HCT116 (cell line): ENCODE measurements around the gene ANKS4B. TPM values are rescaled to one million over a fixed set of nuclear protein-coding genes. Genes with fewer than 3 reads are reported as not detected.

Experiments
- ATAC-seq: fragments of 200-7000 bp; cut with Tn5 transposase; 2 replicates; pipeline ENCODE4 v1.9.1; 2020; ENCODE audit warnings: mild to moderate bottlenecking, moderate library complexity
- BruUV-seq: library from RNA; stranded (reverse); fragments of 400-500 nt; replicated peaks from 2 replicates; lab custom pipeline; 2021; lab: Mats Ljungman, UMichigan
- CTCF ChIA-PET: fragments of 300-600 bp; sonication (Branson Sonifier 250); formaldehyde crosslinking; loops from one replicate; lab custom pipeline; 2021; ENCODE audit warnings: antibody characterized with exemption; lab: Charles Lee
- POLR2A ChIA-PET: fragments of 300-600, 350-600 bp; sonication (Branson Sonifier 250); formaldehyde crosslinking; loops from one replicate; lab custom pipeline; 2021; ENCODE audit warnings: antibody characterized with exemption; lab: Charles Lee
- RAD21 ChIA-PET, 2 experiments: fragments of 300-600 bp; sonication (Branson Sonifier 250); formaldehyde crosslinking; loops; one replicate each; lab custom pipeline; 2023; ENCODE audit warnings: low total read pairs in 2 of 2; ENCODE audit not compliant: uncharacterized antibody in 2 of 2, unreplicated experiment in 2 of 2, low non-redundant PET in 1 of 2; lab: Charles Lee
- DNase-seq: peaks from one replicate; pipeline ENCODE4 v3.0.0-alpha.2; 2010; ENCODE audit warnings: low read depth, low spot score
- H2AFZ ChIP-seq: fragments of 200-600 bp; shearing (Covaris generic), sonication (generic); 2 replicates; pipeline ENCODE4 v1.6.1; 2017; ENCODE audit warnings: low read depth, mixed run types, mixed read lengths, antibody characterized with exemption, low read length; ENCODE audit not compliant: poor library complexity, severe bottlenecking
- H3K27ac ChIP-seq: 2 replicates; pipeline ENCODE4 v1.5.1; 2012; ENCODE audit warnings: low read depth, low read length
- H3K27me3 ChIP-seq: fragments of 200-600 bp; sonication (generic); 2 replicates; pipeline ENCODE4 v1.6.1; 2016; ENCODE audit warnings: mixed run types, low read length, mixed read lengths; ENCODE audit not compliant: insufficient read depth
- H3K36me3 ChIP-seq, 2 experiments: fragments of 200-500 bp in 1 of 2; fragments of 200-600 bp in 1 of 2; sonication (Bioruptor generic) in 1 of 2; sonication (generic) in 1 of 2; 2 replicates each; pipeline versions ENCODE4 v1.5.1 to v1.6.1; 2014 to 2016; ENCODE audit warnings: low read length in 2 of 2, inconsistent platforms in 1 of 2, mixed read lengths in 1 of 2, mixed run types in 1 of 2; ENCODE audit not compliant: insufficient read depth in 2 of 2, control insufficient read depth in 1 of 2
- H3K4me1 ChIP-seq, 2 experiments: fragments of 200-600 bp in 1 of 2; sonication (generic) in 1 of 2; 2 replicates each; pipeline versions ENCODE4 v1.5.1 to v1.6.1; 2012 to 2017; ENCODE audit warnings: low read length in 2 of 2, inconsistent platforms in 1 of 2, mild to moderate bottlenecking in 1 of 2, mixed read lengths in 1 of 2, mixed run types in 1 of 2, moderate library complexity in 1 of 2; ENCODE audit not compliant: insufficient read depth in 2 of 2, control insufficient read depth in 1 of 2
- H3K4me2 ChIP-seq: fragments of 200-600 bp; sonication (generic); 2 replicates; pipeline ENCODE4 v1.6.1; 2017; ENCODE audit warnings: mixed run types, low read length, mixed read lengths
- H3K4me3 ChIP-seq, 2 experiments: fragments of 200-600 bp in 1 of 2; sonication (generic) in 1 of 2; replicated peaks in 1 of 2; 2 replicates each; pipeline ENCODE4 v1.5.1; 2011 to 2016; ENCODE audit warnings: low read length in 2 of 2, control low read depth in 1 of 2, low read depth in 1 of 2, mild to moderate bottlenecking in 1 of 2, mixed read lengths in 1 of 2, mixed run types in 1 of 2
- H3K79me2 ChIP-seq: fragments of 200-600 bp; sonication (generic); 2 replicates; pipeline ENCODE4 v1.6.1; 2017; ENCODE audit warnings: mild to moderate bottlenecking, mixed run types, low read length, moderate library complexity, mixed read lengths; ENCODE audit not compliant: insufficient read depth
- H3K9ac ChIP-seq: fragments of 200-600 bp; sonication (generic); 2 replicates; pipeline ENCODE4 v1.6.1; 2016; ENCODE audit warnings: low read length, mixed read lengths
- H3K9me2 ChIP-seq: fragments of 200-600 bp; sonication (generic), shearing (Covaris generic); 2 replicates; pipeline ENCODE4 v1.6.1; 2017; ENCODE audit warnings: mixed run types, mild to moderate bottlenecking, moderate library complexity; ENCODE audit not compliant: insufficient read depth
- H3K9me3 ChIP-seq, 2 experiments: fragments of 200-500 bp in 1 of 2; fragments of 200-600 bp in 1 of 2; sonication (Bioruptor generic) in 1 of 2; sonication (generic) in 1 of 2; 2 replicates each; pipeline ENCODE4 v1.6.1; 2014 to 2017; ENCODE audit warnings: low read length in 2 of 2, mixed read lengths in 2 of 2, inconsistent platforms in 1 of 2, low read depth in 1 of 2, mild to moderate bottlenecking in 1 of 2, mixed run types in 1 of 2, moderate library complexity in 1 of 2; ENCODE audit not compliant: control insufficient read depth in 1 of 2, insufficient read depth in 1 of 2
- H4K20me1 ChIP-seq: fragments of 200-600 bp; sonication (generic), shearing (Covaris generic); 2 replicates; pipeline ENCODE4 v1.6.1; 2017; ENCODE audit warnings: mixed run types, mild to moderate bottlenecking, moderate library complexity; ENCODE audit not compliant: insufficient read depth
- ATF3 ChIP-seq: IDR thresholded peaks from 2 replicates; pipeline ENCODE4 v1.6.1; 2012
- CBX3 ChIP-seq: IDR thresholded peaks from 2 replicates; pipeline ENCODE4 v1.6.1; 2012; ENCODE audit warnings: low read depth
- CTCF ChIP-seq, 3 experiments: fragments of 200-600 bp in 1 of 3; sonication (generic) in 1 of 3; IDR thresholded peaks in 2 of 3; conservative IDR thresholded peaks in 1 of 3; 2 replicates each; pipeline ENCODE4 v1.5.1; 2012 to 2017; ENCODE audit warnings: low read depth in 2 of 3, low read length in 2 of 3, antibody characterized with exemption in 1 of 3, borderline replicate concordance in 1 of 3, control low read depth in 1 of 3, mild to moderate bottlenecking in 1 of 3, mixed read lengths in 1 of 3, mixed run types in 1 of 3, moderate library complexity in 1 of 3; ENCODE audit not compliant: insufficient read depth in 1 of 3
- EGR1 ChIP-seq: IDR thresholded peaks from 2 replicates; pipeline ENCODE4 v1.6.1; 2012; ENCODE audit warnings: low read depth
- EZH2 ChIP-seq: fragments of 200-600 bp; sonication (generic); IDR thresholded peaks from 2 replicates; pipeline ENCODE4 v1.6.1; 2017; ENCODE audit warnings: antibody characterized with exemption, mixed run types
- EZH2phosphoT487 ChIP-seq: fragments of 200-600 bp; IDR thresholded peaks from 2 replicates; pipeline ENCODE4 v1.6.1; 2018; ENCODE audit warnings: antibody characterized with exemption, borderline replicate concordance
- JUND ChIP-seq: IDR thresholded peaks from 2 replicates; pipeline ENCODE4 v1.6.1; 2012
- MAX ChIP-seq: IDR thresholded peaks from 2 replicates; pipeline ENCODE4 v1.6.1; 2012
- RAD21 ChIP-seq: IDR thresholded peaks from 2 replicates; pipeline ENCODE4 v1.6.1; 2012; ENCODE audit warnings: low read depth, mild to moderate bottlenecking
- REST ChIP-seq: IDR thresholded peaks from 2 replicates; pipeline ENCODE4 v1.6.1; 2012; ENCODE audit warnings: low read depth
- SIN3A ChIP-seq: IDR thresholded peaks from 2 replicates; pipeline ENCODE4 v1.6.1; 2012; ENCODE audit warnings: low read depth
- TCF7L2 ChIP-seq: IDR thresholded peaks from 2 replicates; pipeline ENCODE4 v1.7.0; 2011; ENCODE audit warnings: borderline replicate concordance, inconsistent platforms; ENCODE audit not compliant: insufficient read depth, insufficient read length; ENCODE audit errors: extremely low read depth
- YY1 ChIP-seq: IDR thresholded peaks from 2 replicates; pipeline ENCODE4 v1.6.1; 2011; ENCODE audit warnings: low read length, low read depth, moderate library complexity, mild to moderate bottlenecking; ENCODE audit not compliant: insufficient replicate concordance; ENCODE audit errors: extremely low read depth
- ZBTB33 ChIP-seq: IDR thresholded peaks from 2 replicates; pipeline ENCODE4 v1.6.1; 2011; ENCODE audit warnings: mild to moderate bottlenecking, low read length, moderate library complexity; ENCODE audit not compliant: insufficient replicate concordance; ENCODE audit errors: extremely low read depth
- ZNF274 ChIP-seq: fragments of 200-500 bp; sonication (Bioruptor generic); IDR thresholded peaks from 2 replicates; pipeline ENCODE4 v1.6.1; 2014; ENCODE audit warnings: mild to moderate bottlenecking, low read depth, low read length, inconsistent platforms
- intact Hi-C: fragments of 100-400 bp; cut with micrococcal nuclease; formaldehyde crosslinking; loops from 2 replicates; pipeline ENCODE4 v1.10.0; 2022
- total RNA-seq: library from RNA; stranded (reverse); gene quantifications from one replicate; pipeline ENCODE4 v1.2.1, GENCODE V29; 2021; ENCODE audit not compliant: unreplicated experiment

The ANKS4B gene
- total RNA-seq, 1 experiment from 2014 or later = not detected

- Histone ChIP-seq H4K20me1 (no peaks in the 10 kb centered on the region), H3K4me3 (peak overlapping the region; percentile 63 to 74), H3K27ac (peak overlapping the region; percentile 85), H3K4me1 (peaks cover 12 to 34% of the 10 kb centered on the region in 2 experiments), H3K4me2 (peak overlapping the region; percentile 96), H2AFZ (no peak overlapping the region), H3K36me3 (no peaks in the 10 kb centered on the region), H3K9ac (peak overlapping the region; percentile 78), H3K27me3 (no peaks in the 10 kb centered on the region), H3K9me2 (no peaks in the 10 kb centered on the region), H3K79me2 (no peaks in the 10 kb centered on the region; the same call in 1 of the 2 replicates), H3K9me3 (no peaks in the 10 kb centered on the region)
- POLR2A ChIA-PET = interaction anchor here (0.7 to 2.1 kb wide), 9 partner anchors 112 to 451 kb away, joined by 3 to 18 read pairs (median 4); partner anchors contain the start of gene LDAF1
- RAD21 ChIA-PET = interaction anchor here (0.9 to 1.9 kb wide), 12 partner anchors 15 to 199 kb away, joined by 3 to 11 read pairs (median 6); partner anchors contain the start of gene LDAF1 (in 1 of the 2)
- CTCF ChIA-PET = interaction anchor here (0.6 to 3.1 kb wide), 23 partner anchors 10 to 1019 kb away, joined by 3 to 101 read pairs (median 4); partner anchors contain the start of gene LDAF1
- intact Hi-C loops = loop anchor here (1.0 to 10.0 kb wide), 7 partner anchors 112 to 1024 kb away; partner anchors contain the start of genes DCUN1D3, ERI2, LYRM1 and REXO5
- ATAC-seq = peak; percentile 81
- TSS peak; percentile 79 for BruUV-seq
- DNase-seq = peak; percentile 100
- TF ChIP-seq CTCF (IDR thresholded peaks at IDR 0.05 in 2 of 3, conservative IDR thresholded peaks at IDR 0.05 in 1 of 3; ENCODE audit: borderline replicate concordance in 1 of 3, insufficient read depth in 1 of 3, low read depth in 2 of 3, low read length in 2 of 3) = peak; percentile 91 to 97 (median 95)
- TF ChIP-seq TCF7L2 = no peak
- no peak for TF ChIP-seq REST
- TF ChIP-seq YY1 = peak; percentile 74
- TF ChIP-seq EGR1 = no peak
- TF ChIP-seq ATF3 = no peak; the same call in 1 of the 2 replicates
- TF ChIP-seq SIN3A = peak; percentile 77
- TF ChIP-seq ZNF274 = no peak
- no peak for TF ChIP-seq EZH2phosphoT487
- peak; percentile 85 for TF ChIP-seq ZBTB33
- TF ChIP-seq MAX = peak; percentile 80; the same call in 1 of the 2 replicates
- no peak for TF ChIP-seq EZH2
- TF ChIP-seq RAD21 = peak; percentile 99
- TF ChIP-seq CBX3 = peak; percentile 93
- peak; percentile 88 for TF ChIP-seq JUND
These were observed 67.0 kb downstream of the ANKS4B start for GRCh38 chr16:21300309-21301167.
